ENCODE results near the gene TLE4.
"Not testable (repeated sequence)": the region's sequence is repeated elsewhere in the genome, so short reads cannot be mapped to it uniquely, and the experiment has no call there.

TLE4 gene

DNA sequence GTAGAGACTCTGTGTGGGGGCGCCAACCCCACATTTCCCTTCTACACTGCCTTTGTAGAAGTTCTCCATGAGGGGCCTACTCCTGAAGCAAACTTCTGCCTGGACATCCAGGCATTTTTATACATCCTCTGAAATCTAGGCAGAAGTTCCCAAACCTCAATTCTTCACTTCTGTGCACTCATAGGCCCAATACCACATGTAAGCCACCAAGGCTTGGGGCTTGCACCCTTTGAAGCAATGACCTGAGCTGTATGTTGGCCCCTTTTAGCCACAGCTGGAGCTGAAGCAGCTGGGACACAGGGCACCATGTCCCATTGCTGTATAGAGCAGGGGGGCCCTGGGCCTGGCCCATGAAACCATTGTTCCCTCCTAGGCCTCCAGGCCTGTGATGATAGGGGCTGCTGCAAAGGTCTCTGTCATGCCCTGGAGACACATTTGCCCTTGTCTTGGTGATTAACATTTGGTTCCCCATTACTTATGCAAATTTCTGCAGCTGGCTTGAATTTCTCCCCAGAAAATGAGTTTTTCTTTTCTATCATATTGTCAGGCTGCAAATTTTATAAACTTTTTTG lies 180.2 kb downstream of the TLE4 start:
- DNase-seq = not testable (repeated sequence)

DNA sequence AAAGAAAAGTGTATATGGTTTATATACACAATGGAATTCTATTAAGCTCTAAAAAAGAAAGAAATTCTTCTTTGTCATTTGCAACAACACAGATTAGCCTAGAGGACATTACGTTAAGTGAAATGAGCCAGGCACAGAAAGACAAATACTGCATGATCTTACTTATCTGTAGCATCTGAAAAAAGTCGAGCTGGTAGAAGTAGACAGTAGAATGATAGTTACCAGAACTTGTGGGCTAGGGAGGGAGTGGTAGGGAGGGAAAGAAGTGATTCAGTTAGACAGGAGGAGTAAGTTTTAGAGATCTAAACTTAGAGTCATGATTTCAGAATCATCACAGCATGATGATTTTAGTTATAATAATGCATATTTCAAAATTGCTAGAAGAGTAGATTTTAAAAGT lies 184.6 kb downstream of the TLE4 start:
- no peak for DNase-seq

GRCh38 chr9:79757074-79757473 lies 185.3 kb downstream of the TLE4 start:
- no peak for DNase-seq

DNA sequence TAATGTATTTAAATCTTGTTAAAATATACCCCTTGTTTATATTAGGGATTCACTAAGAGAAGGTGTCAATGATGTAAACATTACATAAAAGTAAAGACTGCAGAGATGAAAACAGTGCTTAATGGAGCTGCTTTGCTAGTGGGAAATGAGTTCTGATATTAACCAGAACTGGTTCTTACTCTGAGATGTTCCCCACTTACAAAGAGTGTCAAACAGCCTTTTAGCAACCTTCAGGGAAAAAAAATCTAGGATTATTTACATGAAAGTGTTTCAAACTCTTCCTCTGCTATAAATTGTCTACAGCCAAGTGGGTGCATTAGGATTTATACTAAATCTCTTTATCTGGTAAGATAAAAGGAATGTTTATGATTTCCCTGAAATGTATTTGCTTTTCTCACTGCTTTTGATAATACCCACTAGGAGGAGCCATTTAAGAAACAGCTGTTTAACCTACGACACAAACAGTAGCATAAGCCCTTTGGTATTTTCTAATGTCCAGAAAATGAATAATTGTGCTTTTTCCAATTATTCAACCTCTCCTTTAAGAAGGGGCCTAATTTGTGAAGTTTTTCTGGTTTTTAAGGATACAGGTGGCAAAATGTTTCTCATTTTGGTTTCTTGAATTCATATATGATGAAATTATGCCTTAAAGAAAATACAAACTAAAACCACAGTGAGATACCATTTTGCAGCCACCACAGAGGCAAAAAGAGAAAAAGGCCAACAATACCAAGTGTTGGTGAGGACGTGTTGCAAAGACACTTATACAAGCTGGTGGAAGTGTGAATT lies 186.3 kb downstream of the TLE4 start:
- no peak for DNase-seq

- DNase-seq = no peak
These were observed 187.7 kb downstream of the TLE4 start for GRCh38 chr9:79759460-79759859.

DNA sequence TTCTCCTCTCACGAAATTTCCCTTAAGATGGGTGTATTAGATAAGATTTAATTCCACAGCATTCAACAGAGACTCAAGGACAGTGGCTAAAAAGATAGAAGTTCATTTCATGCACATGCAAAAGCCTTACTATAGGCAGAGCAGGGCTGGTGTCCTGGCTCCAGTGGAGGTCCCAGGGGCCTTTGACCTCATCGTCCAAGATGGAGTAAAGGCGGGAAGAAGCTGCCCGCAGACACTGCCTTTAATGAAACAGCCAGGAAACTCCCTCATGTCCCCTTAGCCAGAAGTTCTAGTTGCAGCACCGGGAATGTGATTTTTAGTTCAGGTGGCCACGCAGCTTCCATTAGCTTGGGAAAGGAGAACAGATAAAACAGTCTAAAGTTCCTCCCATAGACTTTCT lies 190.3 kb downstream of the TLE4 start:
- DNase-seq = no peak

DNA sequence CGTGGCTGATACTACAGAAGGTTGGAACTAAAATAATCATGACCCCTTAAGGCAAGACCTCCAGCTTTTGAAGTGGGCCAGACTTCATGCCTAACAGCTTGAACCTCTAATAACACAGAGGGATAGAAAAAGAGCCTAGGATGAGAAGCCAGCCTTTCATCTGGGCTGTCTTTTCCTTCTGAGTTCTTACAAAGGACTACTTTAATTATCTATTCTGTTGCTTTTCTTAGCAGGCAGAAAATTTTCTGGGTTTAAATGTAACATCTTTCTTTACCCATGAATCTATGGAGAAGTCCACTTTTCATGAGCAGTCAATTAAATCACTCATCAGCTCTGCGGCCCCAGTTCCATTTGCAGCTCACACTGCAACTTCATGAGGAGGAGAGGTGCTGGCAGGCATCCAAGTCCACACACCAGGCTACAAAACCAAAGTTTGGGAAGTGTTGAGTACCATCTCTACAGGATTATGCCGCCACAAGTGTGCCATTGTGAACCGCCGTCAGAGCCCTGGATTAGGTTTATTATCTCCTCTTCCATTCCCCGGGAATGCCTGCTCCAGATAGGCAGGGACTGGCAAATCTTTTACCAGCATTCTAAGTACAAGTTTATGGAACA lies 192.0 kb downstream of the TLE4 start:
- DNase-seq = no peak

GRCh38 chr9:79764374-79764773 lies 192.6 kb downstream of the TLE4 start:
- no peak for DNase-seq

- DNase-seq = no peak
These were observed 193.7 kb downstream of the TLE4 start for GRCh38 chr9:79765466-79765865.

GRCh38 chr9:79766091-79766490 lies 194.3 kb downstream of the TLE4 start:
- DNase-seq = no peak

DNA sequence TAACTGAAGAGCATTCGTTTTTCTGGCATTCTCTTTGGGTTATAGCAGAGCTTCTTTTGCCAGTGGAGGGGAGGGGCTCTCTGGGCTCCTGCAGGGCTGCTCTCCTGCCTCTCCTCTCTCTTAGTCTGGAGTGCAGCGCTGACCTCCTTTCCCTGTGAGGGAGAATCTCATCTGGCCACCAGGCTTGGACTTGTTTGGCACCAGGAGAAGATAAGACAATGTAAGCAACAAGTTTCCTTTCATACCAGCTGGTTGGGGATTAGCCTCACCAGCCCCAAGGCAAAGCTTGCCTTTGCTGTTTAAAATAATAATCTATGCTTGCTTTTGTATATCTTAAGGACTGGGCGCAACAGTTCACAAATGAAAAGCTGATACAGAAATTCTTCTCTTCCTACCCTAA lies 196.4 kb downstream of the TLE4 start:
- DNase-seq = no peak

- no peak for DNase-seq
These were observed 197.9 kb downstream of the TLE4 start for GRCh38 chr9:79769476-79770275.

GRCh38 chr9:79774356-79774755 lies 202.6 kb downstream of the TLE4 start:
- DNase-seq = no peak
